Posterior vena cava (tissue), 2 donors: ENCODE results near the gene MYH16. TPM values are rescaled to one million over a fixed set of nuclear protein-coding genes. Genes with fewer than 3 reads are reported as not detected.
"Not testable (repeated sequence)": the region's sequence is repeated elsewhere in the genome, so short reads cannot be mapped to it uniquely, and the experiment has no call there.

Experiments used
- DNase-seq: peaks from one replicate; pipeline ENCODE4 v3.0.0-alpha.2; 2020; ENCODE audit warnings: low spot score
- intact Hi-C, 2 donors: fragments of 100-400 bp; cut with DNase I; formaldehyde crosslinking; loops; one replicate each; pipeline versions ENCODE4 v1.14.1 to v1.14.2; 2022 to 2023
- long read RNA-seq, 2 donors: library from polyadenylated mRNA; unstranded; transcript quantifications; one replicate each; pipeline ENCODE4 v2.0.0, GENCODE V29; 2020 to 2021
- total RNA-seq, 2 donors: library from RNA; stranded (reverse); fragmentation: NEBNext Ultra II Directional; extraction: Animal tissue kit (Norgen Biotek cat#: 25700); gene quantifications; one replicate each; pipeline ENCODE4 v1.2.1, GENCODE V29; 2021
- donor health status: DM: yes; HTN: yes; CAD: no.
- donor health status: DM: yes; HTN: yes; CAD: no.

MYH16 gene
- total RNA-seq, result not detected
- long read RNA-seq, donor 1, partial matches to known transcripts, result 0 of 1 reads
- long read RNA-seq, donor 1, other reads (novel, unspliced or antisense), result 1 of 1 reads
- long read RNA-seq, donor 2, result 0 reads

GRCh38 chr7:99272476-99273045, at the start of gene MYH16:
Gene MYH16 (plus strand): TSS chr7:99272839.
- DNase-seq, result no peak
- intact Hi-C loops, result no loop called here

- DNase-seq, intact Hi-C loops: not testable (repeated sequence)
These were observed 48.3 kb upstream of the MYH16 start for GRCh38 chr7:99224263-99224898.

GRCh38 chr7:99224899-99225265, 47.8 kb upstream of the MYH16 start:
- intact Hi-C loops, result no loop called here
- no peak for DNase-seq

- intact Hi-C loops, result no loop called here
- no peak for DNase-seq
These were observed 43.4 kb upstream of the MYH16 start for GRCh38 chr7:99229234-99229633.

- no peak for DNase-seq
- intact Hi-C loops, result no loop called here
These were observed 40.4 kb upstream of the MYH16 start for GRCh38 chr7:99232082-99232770.

- DNase-seq, intact Hi-C loops: not testable (repeated sequence)
These were observed 39.7 kb upstream of the MYH16 start for GRCh38 chr7:99232955-99233354.

GRCh38 chr7:99234185-99234584, 38.5 kb upstream of the MYH16 start:
- no peak for DNase-seq
- intact Hi-C loops, result no loop called here

GRCh38 chr7:99235925-99236324, 36.7 kb upstream of the MYH16 start:
- no peak for DNase-seq
- intact Hi-C loops, result no loop called here

GRCh38 chr7:99237876-99238275, 34.8 kb upstream of the MYH16 start:
- intact Hi-C loops, DNase-seq: not testable (repeated sequence)

GRCh38 chr7:99238558-99239341, 33.9 kb upstream of the MYH16 start:
- intact Hi-C loops, result no loop called here
- DNase-seq, result no peak

- intact Hi-C loops, result no loop called here
- no peak for DNase-seq
These were observed 30.0 kb upstream of the MYH16 start for GRCh38 chr7:99242682-99243081.

- intact Hi-C loops, result no loop called here
- DNase-seq, result no peak
These were observed 28.8 kb upstream of the MYH16 start for GRCh38 chr7:99243751-99244337.

GRCh38 chr7:99244939-99245338, 27.7 kb upstream of the MYH16 start:
- intact Hi-C loops, result no loop called here
- no peak for DNase-seq

GRCh38 chr7:99248391-99249095, 24.1 kb upstream of the MYH16 start:
- intact Hi-C loops, result no loop called here
- DNase-seq, result no peak

GRCh38 chr7:99249985-99250575, 22.6 kb upstream of the MYH16 start:
- intact Hi-C loops, result no loop called here
- no peak for DNase-seq

- intact Hi-C loops, result no loop called here
- DNase-seq, result no peak
These were observed 20.3 kb upstream of the MYH16 start for GRCh38 chr7:99252166-99252895.

GRCh38 chr7:99253369-99253768, 19.3 kb upstream of the MYH16 start:
- no peak for DNase-seq
- intact Hi-C loops, result no loop called here

GRCh38 chr7:99254390-99254789, 18.2 kb upstream of the MYH16 start:
- DNase-seq, result no peak
- intact Hi-C loops, result no loop called here
